HTR-8/SVneo (cell line): ENCODE results near the gene ROR2.
"Not testable (repeated sequence)": the region's sequence is repeated elsewhere in the genome, so short reads cannot be mapped to it uniquely, and the experiment has no call there.

Source experiments
- DNase-seq: peaks from one replicate; pipeline ENCODE4 v3.0.0; 2011; ENCODE audit warnings: low spot score, mixed read lengths; ENCODE audit not compliant: insufficient read length
- FAIRE-seq: peaks from 2 replicates; lab custom pipeline; 2011; peaks lifted over from hg19 to GRCh38; lab: Jason Lieb, UNC

Gene ROR2

GRCh38 chr9:91664663-91665062 lies 285.4 kb downstream of the ROR2 start:
- DNase-seq = no peak
- FAIRE-seq = no peak

GRCh38 chr9:91663858-91664257 lies 286.2 kb downstream of the ROR2 start:
- FAIRE-seq (no peak), DNase-seq (no peak)

GRCh38 chr9:91661451-91661850 lies 288.6 kb downstream of the ROR2 start:
- DNase-seq (no peak), FAIRE-seq (no peak)

GRCh38 chr9:91660521-91660920 lies 289.5 kb downstream of the ROR2 start:
- DNase-seq (no peak), FAIRE-seq (no peak)

GRCh38 chr9:91659529-91660495 lies 290.2 kb downstream of the ROR2 start:
- no peak for FAIRE-seq
- peak; percentile 39 for DNase-seq

GRCh38 chr9:91658513-91659105 lies 291.4 kb downstream of the ROR2 start:
- no peak for FAIRE-seq
- no peak for DNase-seq

- no peak for FAIRE-seq
- no peak for DNase-seq
Observed at GRCh38 chr9:91657501-91657900, 292.5 kb downstream of the ROR2 start.

GRCh38 chr9:91655658-91656057 lies 294.4 kb downstream of the ROR2 start:
- FAIRE-seq (no peak), DNase-seq (no peak)

GRCh38 chr9:91655215-91655614 lies 294.8 kb downstream of the ROR2 start:
- DNase-seq = no peak
- FAIRE-seq = no peak

GRCh38 chr9:91654527-91654926 lies 295.5 kb downstream of the ROR2 start:
- DNase-seq = no peak
- FAIRE-seq = no peak

- no peak for FAIRE-seq
- no peak for DNase-seq
Observed at GRCh38 chr9:91647371-91647770, 302.7 kb downstream of the ROR2 start.

- no peak for FAIRE-seq
- DNase-seq = no peak
Observed at GRCh38 chr9:91646702-91647101, 303.3 kb downstream of the ROR2 start.

- DNase-seq (no peak), FAIRE-seq (no peak)
Observed at GRCh38 chr9:91644433-91644832, 305.6 kb downstream of the ROR2 start.

- DNase-seq (no peak), FAIRE-seq (no peak)
Observed at GRCh38 chr9:91643481-91644077, 306.4 kb downstream of the ROR2 start.

GRCh38 chr9:91642771-91643170 lies 307.3 kb downstream of the ROR2 start:
- FAIRE-seq (no peak), DNase-seq (no peak)

GRCh38 chr9:91640428-91640827 lies 309.6 kb downstream of the ROR2 start:
- FAIRE-seq (no peak), DNase-seq (no peak)

GRCh38 chr9:91639054-91639453 lies 311.0 kb downstream of the ROR2 start:
- DNase-seq (no peak), FAIRE-seq (no peak)

- not testable (repeated sequence) for FAIRE-seq, DNase-seq
Observed at GRCh38 chr9:91634832-91635231, 315.2 kb downstream of the ROR2 start.

- DNase-seq (no peak), FAIRE-seq (no peak)
Observed at GRCh38 chr9:91629718-91630117, 320.3 kb downstream of the ROR2 start.

- FAIRE-seq = no peak
- no peak for DNase-seq
Observed at GRCh38 chr9:91628892-91629291, 321.1 kb downstream of the ROR2 start.

GRCh38 chr9:91625331-91625730 lies 324.7 kb downstream of the ROR2 start:
- FAIRE-seq (no peak), DNase-seq (no peak)
